Kidney tubule cell (primary cell): ENCODE results near the gene C9orf78.
"Not testable (repeated sequence)": the region's sequence is repeated elsewhere in the genome, so short reads cannot be mapped to it uniquely, and the experiment has no call there.

Experiments used
- DNase-seq: peaks from one replicate; pipeline ENCODE4 v3.0.0-alpha.2; 2018; ENCODE audit warnings: low spot score

Gene C9orf78

DNA sequence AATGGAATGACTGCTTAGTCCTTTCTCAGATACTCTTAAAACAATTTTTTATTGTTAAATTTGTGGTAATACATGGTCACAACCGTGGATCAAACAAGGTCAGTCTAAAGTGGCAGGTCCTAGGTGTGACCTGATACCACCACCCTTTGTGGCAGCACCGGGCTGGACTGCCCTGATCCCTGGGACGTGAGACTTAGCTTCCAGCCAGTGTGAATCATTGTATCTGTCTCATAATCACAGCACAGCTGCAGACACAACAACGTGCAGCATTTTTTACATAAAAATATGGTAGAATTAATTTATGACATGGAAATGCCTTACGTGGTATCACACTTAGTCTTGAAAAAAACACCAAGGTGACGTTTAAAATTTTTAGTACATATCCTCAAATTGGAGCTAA is 24.3 kb downstream of the C9orf78 start:
- DNase-seq, result no peak

DNA sequence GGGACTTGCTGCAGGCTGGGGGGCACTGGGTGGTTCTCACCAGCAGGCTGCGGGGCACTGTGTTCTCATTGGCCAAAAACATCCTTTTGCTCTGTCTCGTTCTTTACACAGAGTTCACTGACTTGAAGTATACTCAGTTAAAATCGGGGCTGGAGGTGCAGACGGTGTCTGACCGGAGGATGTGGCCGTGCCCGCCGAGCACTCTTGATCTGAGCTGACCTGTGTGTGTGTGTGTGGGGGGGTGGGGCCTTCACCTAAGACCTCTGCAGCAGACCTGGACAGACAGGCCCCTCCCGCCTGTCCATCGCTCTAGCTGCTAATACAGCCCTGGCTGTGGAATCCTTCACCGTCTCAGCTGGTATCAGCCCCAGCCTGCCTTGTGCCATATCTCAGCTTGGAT is 25.0 kb downstream of the C9orf78 start:
- no peak for DNase-seq

- DNase-seq, result no peak
These were observed 25.7 kb downstream of the C9orf78 start for GRCh38 chr9:129809346-129809745.

DNA sequence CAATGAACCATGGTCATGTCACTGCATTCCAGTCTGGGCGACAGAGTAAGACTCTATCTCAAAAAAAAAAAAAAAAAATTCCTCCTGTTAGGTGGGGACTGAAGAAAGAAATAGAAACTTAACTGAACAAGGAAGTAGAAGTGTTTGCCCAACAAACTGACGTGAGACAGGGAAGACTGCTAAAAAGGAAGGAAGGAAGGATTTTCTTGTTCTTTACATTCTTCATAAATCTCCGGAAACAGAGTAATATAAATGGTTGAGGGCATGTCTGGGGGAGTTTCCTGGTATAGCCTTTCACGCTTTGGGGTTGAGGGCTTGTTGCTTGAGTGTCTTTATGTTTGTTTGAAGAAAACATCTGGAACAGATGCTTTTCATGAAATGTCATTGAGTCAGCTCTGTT is 29.0 kb downstream of the C9orf78 start:
- DNase-seq, result no peak

GRCh38 chr9:129803676-129804060 is 31.4 kb downstream of the C9orf78 start:
- DNase-seq, result peak; percentile 27

DNA sequence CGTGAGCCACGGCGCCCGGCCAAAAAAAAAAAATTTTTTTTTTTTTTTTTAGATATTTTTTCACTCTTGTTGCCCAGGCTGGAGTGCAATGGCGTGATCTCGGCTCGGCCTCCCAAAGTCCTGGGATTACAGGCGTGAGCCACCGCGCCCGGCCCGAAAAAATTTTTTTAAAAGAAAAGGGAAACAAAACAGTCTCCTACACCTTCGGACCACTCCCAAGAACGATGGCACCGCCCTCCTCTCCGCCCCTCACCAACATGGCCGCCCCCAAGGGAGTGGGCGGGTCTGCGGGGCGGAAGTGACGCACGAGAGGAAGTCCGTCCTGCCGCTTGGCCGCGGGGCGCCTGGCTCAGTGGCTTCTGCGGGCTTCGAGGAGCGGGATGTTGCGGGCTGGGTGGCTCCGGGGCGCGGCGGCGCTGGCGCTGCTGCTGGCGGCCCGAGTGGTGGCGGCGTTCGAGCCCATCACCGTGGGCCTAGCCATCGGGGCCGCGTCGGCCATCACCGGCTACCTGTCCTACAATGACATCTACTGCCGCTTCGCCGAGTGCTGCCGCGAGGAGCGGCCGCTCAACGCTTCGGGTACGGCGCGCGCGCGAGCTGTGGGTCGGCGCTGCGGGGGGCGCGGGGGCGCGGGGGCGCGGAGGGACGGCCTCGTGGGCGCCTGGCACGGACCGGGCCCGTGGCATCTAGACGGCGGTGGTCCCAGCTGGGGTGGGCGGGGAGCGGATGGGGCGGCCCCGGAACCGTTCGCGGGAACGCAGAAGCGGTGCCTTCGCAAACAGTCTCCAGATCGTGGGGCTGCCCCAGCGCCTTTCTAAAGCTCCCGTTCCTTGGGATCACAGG is 32.0 kb downstream of the C9orf78 start, which contains the start of gene TOR1B:
TOR1B (plus strand) TSS at position 352 of the 843 bp plus-strand sequence; CDS start at position 381, 29 bp downstream.
- peak; percentile 93 for DNase-seq

- DNase-seq, result no peak
These were observed 33.6 kb downstream of the C9orf78 start for GRCh38 chr9:129801504-129801903.

GRCh38 chr9:129798973-129799372 is 36.1 kb downstream of the C9orf78 start:
- DNase-seq, result no peak

- DNase-seq, result not testable (repeated sequence)
These were observed 39.0 kb downstream of the C9orf78 start for GRCh38 chr9:129796029-129796428.

- no peak for DNase-seq
These were observed 40.5 kb downstream of the C9orf78 start for GRCh38 chr9:129794549-129794948.

DNA sequence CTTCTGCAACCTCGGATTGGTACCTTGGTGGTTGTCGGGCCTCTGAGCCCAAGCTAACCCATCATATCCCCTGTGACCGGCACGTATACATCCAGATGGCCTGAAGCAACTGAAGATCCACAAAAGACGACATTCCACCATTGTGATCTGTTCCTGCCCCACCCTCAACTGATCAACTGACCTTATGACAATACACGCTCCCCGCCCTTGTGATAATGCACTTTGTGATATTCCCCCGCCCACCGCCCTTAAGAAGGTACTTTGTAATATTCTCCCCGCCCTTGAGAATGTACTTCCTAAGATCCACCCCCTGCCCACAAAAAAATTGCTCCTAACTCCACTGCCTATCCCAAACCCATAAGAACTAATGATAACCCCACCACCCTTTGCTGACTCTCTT is 48.6 kb downstream of the C9orf78 start:
- no peak for DNase-seq

GRCh38 chr9:129785866-129786265 is 49.2 kb downstream of the C9orf78 start:
- no peak for DNase-seq

- not testable (repeated sequence) for DNase-seq
These were observed 50.1 kb downstream of the C9orf78 start for GRCh38 chr9:129784970-129785369.

DNA sequence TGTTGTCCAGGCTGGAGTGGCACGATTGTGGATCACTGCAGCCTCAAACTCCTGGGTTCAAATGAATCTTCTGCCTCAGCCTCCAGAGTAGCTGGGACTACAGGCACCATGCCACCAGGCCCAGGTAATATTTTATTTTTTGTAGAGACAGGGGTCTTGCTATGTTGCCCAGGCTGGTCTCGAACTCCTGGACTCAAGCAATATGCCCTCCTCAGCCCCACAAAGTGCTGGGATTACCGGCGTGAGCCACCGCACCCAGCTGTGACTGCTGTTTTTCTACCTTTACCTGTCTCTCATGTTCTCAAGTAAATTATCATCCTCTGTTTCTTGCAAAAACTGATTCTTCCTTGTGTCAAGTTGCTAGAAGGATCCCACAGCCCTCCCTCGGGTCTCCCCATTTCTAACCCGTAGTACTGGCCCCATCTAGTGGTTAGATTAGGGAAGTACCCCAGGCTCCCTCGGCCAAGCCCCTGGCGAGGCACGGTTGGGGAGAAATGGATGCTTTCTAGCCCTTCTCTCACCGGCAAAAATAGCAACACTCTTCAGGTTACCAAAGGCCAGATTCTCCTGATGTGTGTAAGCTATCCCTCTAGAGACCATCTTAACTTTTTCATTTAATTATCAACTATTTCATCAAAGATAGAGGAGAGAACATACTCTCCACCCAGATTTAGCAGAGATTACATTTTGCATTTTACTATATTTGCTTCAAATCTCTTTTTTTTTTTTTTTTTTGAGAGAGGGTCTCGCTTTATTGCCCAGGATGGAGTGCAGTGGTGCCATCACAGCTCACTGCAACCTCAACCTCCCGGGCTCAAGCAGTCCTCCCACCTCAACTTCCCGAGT is 51.3 kb downstream of the C9orf78 start:
- peak; percentile 70 for DNase-seq

GRCh38 chr9:129781981-129782380 is 53.1 kb downstream of the C9orf78 start:
- no peak for DNase-seq

DNA sequence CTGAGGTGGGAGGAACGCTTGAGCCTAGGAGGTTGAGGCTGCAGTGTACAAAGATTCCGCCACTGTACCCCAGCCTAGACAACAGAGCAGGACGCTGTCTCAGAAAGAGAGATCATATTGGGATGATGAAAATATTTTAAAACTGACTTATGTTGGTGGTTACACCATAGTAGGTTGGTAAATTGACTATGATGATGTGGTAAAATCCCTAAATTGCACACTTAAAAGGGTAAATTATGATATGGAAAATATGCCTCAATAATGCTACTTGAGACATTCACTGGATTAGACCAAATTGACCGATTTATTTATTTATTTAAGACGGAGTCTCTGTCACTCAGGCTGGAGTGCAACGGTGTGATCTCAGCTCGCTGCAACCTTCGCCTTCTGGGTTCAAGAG is 53.9 kb downstream of the C9orf78 start:
- DNase-seq, result no peak

DNA sequence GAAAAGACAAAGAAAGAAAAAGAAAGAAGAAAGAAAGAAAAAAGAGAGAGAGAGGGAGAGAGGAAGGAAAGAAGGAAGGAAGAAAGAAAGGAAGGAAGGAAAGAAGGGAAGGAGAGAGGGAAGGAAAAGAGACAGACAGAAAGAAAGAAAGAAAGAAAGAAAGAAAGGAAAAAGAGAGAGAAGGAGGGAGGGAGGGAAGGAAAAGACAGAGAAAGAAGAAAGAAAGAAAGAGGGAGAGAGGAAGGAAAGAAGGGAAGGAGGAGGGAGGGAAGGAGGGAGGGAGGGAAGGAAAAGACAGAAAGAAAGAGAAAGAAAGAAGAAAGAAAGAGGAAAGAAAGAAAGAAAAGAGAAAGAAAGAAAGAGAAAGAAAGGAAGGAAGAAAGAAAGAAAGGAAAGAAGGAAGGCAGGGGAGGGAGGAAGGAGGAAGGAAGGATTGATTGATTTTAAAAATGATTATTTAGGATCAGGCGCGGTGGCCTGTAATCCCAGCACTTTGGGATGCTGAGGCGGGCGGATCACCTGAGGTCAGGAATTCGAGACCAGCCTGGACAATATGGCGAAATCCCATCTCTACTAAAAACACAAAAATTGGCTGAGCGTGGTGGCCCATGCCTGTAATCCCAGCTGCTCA is 55.4 kb downstream of the C9orf78 start:
- no peak for DNase-seq

DNA sequence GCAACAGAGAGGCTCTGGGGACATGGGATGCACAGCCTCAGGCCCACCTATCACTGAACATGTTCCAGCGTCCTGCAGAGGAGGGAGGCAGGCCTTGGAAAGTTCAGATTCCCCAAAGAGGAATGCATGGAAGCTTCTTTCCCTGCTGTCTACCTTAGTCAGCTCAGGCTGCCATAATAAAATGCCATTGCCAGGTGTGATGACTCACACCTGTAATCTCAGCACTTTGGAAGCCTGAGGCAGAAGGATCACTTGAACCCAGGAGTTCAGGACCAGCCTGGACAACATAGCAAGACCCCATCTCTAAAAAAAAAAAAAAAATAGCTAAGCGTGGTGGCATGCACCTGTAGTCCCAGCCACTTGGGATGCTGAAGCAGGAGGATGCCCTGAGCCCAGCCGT is 56.6 kb downstream of the C9orf78 start:
- peak; percentile 52 for DNase-seq

DNA sequence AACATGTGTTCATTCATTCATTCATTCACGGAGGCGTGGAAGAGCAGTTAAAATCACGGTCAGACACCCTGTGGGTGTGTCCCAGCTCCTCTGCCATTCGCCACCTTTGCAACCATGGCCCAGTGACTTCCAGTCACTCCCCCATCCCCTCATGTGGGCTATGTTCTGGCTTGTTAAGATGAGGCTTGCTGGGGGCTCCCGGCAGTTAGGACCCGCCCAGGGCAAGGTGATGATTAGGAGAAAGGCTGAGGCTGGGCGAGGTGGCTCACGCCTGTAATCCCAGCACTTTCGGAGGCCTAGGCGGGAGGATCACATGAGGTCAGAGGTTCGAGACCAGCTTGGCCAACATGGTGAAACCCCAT is 57.3 kb downstream of the C9orf78 start:
- no peak for DNase-seq
